Omental fat pad (tissue), 4 donors: ENCODE results near the gene CTSK. TPM values are rescaled to one million over a fixed set of nuclear protein-coding genes. Genes with fewer than 3 reads are reported as not detected.
A peak's percentile ranks its signal among the peaks of the same experiment; 100 is the strongest.
"Not testable (repeated sequence)": the region's sequence is repeated elsewhere in the genome, so short reads cannot be mapped to it uniquely, and the experiment has no call there.

ENCODE experiments used
- ATAC-seq: fragments of 150-250 bp; one replicate; pipeline ENCODE4 v1.9.1; 2016; ENCODE audit warnings: mild to moderate bottlenecking, moderate library complexity; ENCODE audit not compliant: low FRiP score
- DNase-seq: peaks from one replicate; pipeline ENCODE4 v3.0.0-alpha.2; 2019; ENCODE audit warnings: low spot score
- CTCF ChIP-seq, 3 donors: fragments of 450-650 bp; IDR thresholded peaks; one replicate each; pipeline ENCODE4 v1.5.1; 2016 to 2017; ENCODE audit warnings: antibody characterized with exemption in 3 of 3, mild to moderate bottlenecking in 3 of 3, moderate library complexity in 2 of 3
- total RNA-seq, 4 donors: library from RNA; depleted of rRNA; stranded (reverse); fragments of >200 nt; gene quantifications; one replicate each; pipeline ENCODE4 v1.1.0, GENCODE V29; 2016

Gene CTSK
- total RNA-seq, 4 donors from 2014 or later: 41.2 to 74.5 (median 59.6) TPM

- TF ChIP-seq CTCF (IDR thresholded peaks at IDR 0.05): no peak
- DNase-seq: no peak
- no peak for ATAC-seq
Measured at GRCh38 chr1:150772326-150772725, 35.7 kb downstream of the CTSK start.

- not testable (repeated sequence) for ATAC-seq, DNase-seq
Measured at GRCh38 chr1:150767704-150768103, 40.4 kb downstream of the CTSK start.

GRCh38 chr1:150765977-150766301 is 42.1 kb downstream of the CTSK start:
- not testable (repeated sequence) for DNase-seq, ATAC-seq

- ATAC-seq (no peak), DNase-seq (no peak)
- TF ChIP-seq CTCF (IDR thresholded peaks at IDR 0.05): no peak
Measured at GRCh38 chr1:150765296-150765976, 42.6 kb downstream of the CTSK start, which contains the start of gene CTSS. Gene CTSS (minus strand): TSS chr1:150765778. CDS start chr1:150764763, 1,015 bp downstream.

- TF ChIP-seq CTCF (IDR thresholded peaks at IDR 0.05): no peak
- DNase-seq (no peak), ATAC-seq (peak; percentile 59)
Measured at GRCh38 chr1:150764617-150765101, 43.4 kb downstream of the CTSK start.

GRCh38 chr1:150763018-150763417 is 45.0 kb downstream of the CTSK start:
- no peak for ATAC-seq

GRCh38 chr1:150762552-150762951 is 45.5 kb downstream of the CTSK start:
- ATAC-seq: no peak
- TF ChIP-seq CTCF (IDR thresholded peaks at IDR 0.05): no peak
- no peak for DNase-seq

More at GRCh38 chr1:150763018-150763417, 45.0 kb downstream of the CTSK start:
- no peak for TF ChIP-seq CTCF (IDR thresholded peaks at IDR 0.05)
- no peak for DNase-seq

- no peak for TF ChIP-seq CTCF (IDR thresholded peaks at IDR 0.05)
- no peak for ATAC-seq
- DNase-seq: no peak
Measured at GRCh38 chr1:150761801-150762200, 46.3 kb downstream of the CTSK start.
